ENCODE measurements around the gene KCNH6. TPM values are rescaled to one million over a fixed set of nuclear protein-coding genes. Genes with fewer than 3 reads are reported as not detected.

Gene KCNH6
- total and polyA plus RNA-seq, 7 donors: 0.13 TPM; not detected in 6

GRCh38 chr17:63544467-63545301 is 21.5 kb downstream of the KCNH6 start:
- intact Hi-C loops (cut with DNase I): no loop called here
- no peaks in the 10 kb centered on the region for H3K36me3 ChIP-seq
- H3K27ac ChIP-seq: no peak overlapping the region
- 92 to 93% methylated on average over 13 of the region's 13 CpGs for WGBS, 2 donors
- TF ChIP-seq POLR2A (IDR thresholded peaks at IDR 0.05) (no peak), EP300 (IDR thresholded peaks at IDR 0.05) (no peak), CTCF (IDR thresholded peaks at IDR 0.05) (no peak)
- no peaks in the 10 kb centered on the region for H3K9me3 ChIP-seq
- H3K27me3 ChIP-seq: peaks cover 0 to 5% (median 0%) of the 10 kb centered on the region in 3 donors
- no peak for DNase-seq
- H3K4me3 ChIP-seq: no peak overlapping the region
- H3K4me1 ChIP-seq: peaks cover 0 to 8% (median 7%) of the 10 kb centered on the region in 4 donors

- no peak for TF ChIP-seq CTCF (IDR thresholded peaks at IDR 0.05)
- TF ChIP-seq EP300 (IDR thresholded peaks at IDR 0.05): no peak
- no peak for TF ChIP-seq POLR2A (IDR thresholded peaks at IDR 0.05)
- TF ChIP-seq POLR2AphosphoS5 (IDR thresholded peaks at IDR 0.05): no peak
- Histone ChIP-seq H3K4me1 (peaks cover 0 to 18% (median 12%) of the 10 kb centered on the region in 4 donors), H3K9me3 (no peaks in the 10 kb centered on the region), H3K27me3 (no peaks in the 10 kb centered on the region), H3K36me3 (no peaks in the 10 kb centered on the region), H3K4me3 (no peak overlapping the region), H3K27ac (no peak overlapping the region)
- 93 to 94% methylated on average over 9 of the region's 9 CpGs for WGBS, 2 donors
- intact Hi-C loops (cut with DNase I): no loop called here
- DNase-seq: no peak
Measured at GRCh38 chr17:63546308-63547082, 23.3 kb downstream of the KCNH6 start.

- Histone ChIP-seq H3K36me3 (no peaks in the 10 kb centered on the region), H3K27me3 (no peaks in the 10 kb centered on the region), H3K4me3 (no peak overlapping the region), H3K9me3 (no peaks in the 10 kb centered on the region), H3K27ac (no peak overlapping the region), H3K4me1 (peaks cover 0 to 24% (median 18%) of the 10 kb centered on the region in 4 donors)
- WGBS, 2 donors: 49 to 66% methylated on average over 5 of the region's 5 CpGs
- no peak for DNase-seq
- intact Hi-C loops (cut with DNase I): no loop called here
- TF ChIP-seq EP300 (IDR thresholded peaks at IDR 0.05) (no peak), CTCF (IDR thresholded peaks at IDR 0.05) (no peak), POLR2A (IDR thresholded peaks at IDR 0.05) (no peak), POLR2AphosphoS5 (IDR thresholded peaks at IDR 0.05) (no peak)
Measured at GRCh38 chr17:63547083-63547523, 23.9 kb downstream of the KCNH6 start.

- no peaks in the 10 kb centered on the region for H3K9me3 ChIP-seq
- TF ChIP-seq EP300 (IDR thresholded peaks at IDR 0.05) (no peak), POLR2A (IDR thresholded peaks at IDR 0.05) (no peak), CTCF (IDR thresholded peaks at IDR 0.05) (no peak), POLR2AphosphoS5 (IDR thresholded peaks at IDR 0.05) (no peak)
- peaks cover 0 to 46% (median 37%) of the 10 kb centered on the region in 4 donors for H3K4me1 ChIP-seq
- peak overlapping the region; percentile 66 to 95 (median 81) for H3K4me3 ChIP-seq
- 19 to 21% methylated on average over 18 of the region's 18 CpGs for WGBS, 2 donors
- H3K36me3 ChIP-seq: no peaks in the 10 kb centered on the region
- intact Hi-C loops (cut with DNase I): loop anchor here (1.0 kb wide), 1 partner anchor 17 kb away; no protein-coding TSS in a partner anchor
- DNase-seq: no peak
- H3K27me3 ChIP-seq: no peaks in the 10 kb centered on the region
- peak overlapping the region; percentile 82 to 95 (median 89) for H3K27ac ChIP-seq
Measured at GRCh38 chr17:63549289-63549945, 26.3 kb downstream of the KCNH6 start.
